CD4-positive, alpha-beta T cell (primary cell): ENCODE results near the gene SYNGR2. TPM values are rescaled to one million over a fixed set of nuclear protein-coding genes. Genes with fewer than 3 reads are reported as not detected.

Experiments used
- ATAC-seq: fragments of 200-7000 bp; cut with Tn5 transposase; one replicate; pipeline ENCODE4 v1.10.0; 2022; ENCODE audit warnings: mild to moderate bottlenecking; ENCODE audit not compliant: poor library complexity
- CTCF ChIA-PET: fragments of 350-600 bp; sonication (Branson Sonifier 250); formaldehyde crosslinking; loops from one replicate; lab custom pipeline; 2021; ENCODE audit warnings: antibody characterized with exemption, inconsistent platforms; lab: Charles Lee
- POLR2A ChIA-PET: fragments of 350-600 bp; sonication (Branson Sonifier 250); formaldehyde crosslinking; loops from one replicate; lab custom pipeline; 2021; ENCODE audit warnings: antibody characterized with exemption, inconsistent platforms; lab: Charles Lee
- DNase-seq, 14 experiments: peaks; one replicate each; pipeline ENCODE4 v3.0.0-alpha.2; 2013 to 2020; ENCODE audit warnings: mixed read lengths in 2 of 14
- H3K27ac ChIP-seq, 2 donors: one replicate each; pipeline versions ENCODE4 v1.5.1 to v1.7.0; 2013; ENCODE audit warnings: low read length in 2 of 2, low read depth in 1 of 2, mild to moderate bottlenecking in 1 of 2
- H3K27me3 ChIP-seq, 2 experiments: 1 replicate in 1 of 2; 2 replicates in 1 of 2; pipeline versions ENCODE4 v1.6.1 to v1.7.0; 2013; ENCODE audit warnings: low read length in 2 of 2, control low read depth in 1 of 2, mild to moderate bottlenecking in 1 of 2, moderate library complexity in 1 of 2; ENCODE audit not compliant: insufficient read depth in 2 of 2, control insufficient read depth in 1 of 2
- H3K36me3 ChIP-seq: one replicate; pipeline ENCODE4 v1.6.1; 2013; ENCODE audit warnings: low read length, control low read depth; ENCODE audit not compliant: insufficient read depth
- H3K4me1 ChIP-seq: one replicate; pipeline ENCODE4 v1.6.1; 2013; ENCODE audit warnings: low read length, control low read depth; ENCODE audit not compliant: insufficient read depth
- H3K4me3 ChIP-seq: one replicate; pipeline ENCODE4 v1.5.1; 2013; ENCODE audit warnings: mild to moderate bottlenecking, low read length, moderate library complexity
- H3K9me3 ChIP-seq, 2 experiments: 1 replicate in 1 of 2; 2 replicates in 1 of 2; pipeline versions ENCODE4 v1.6.1 to v1.7.0; 2013; ENCODE audit warnings: low read length in 2 of 2, mild to moderate bottlenecking in 2 of 2, control low read depth in 1 of 2, moderate library complexity in 1 of 2; ENCODE audit not compliant: control insufficient read depth in 1 of 2, insufficient read depth in 1 of 2
- H3K27ac Mint-ChIP-seq: one replicate; pipeline ENCODE4 v1.8.0; 2020; ENCODE audit warnings: mixed read lengths
- H3K27me3 Mint-ChIP-seq: one replicate; pipeline ENCODE4 v1.8.0; 2021; ENCODE audit warnings: mixed read lengths
- H3K36me3 Mint-ChIP-seq: one replicate; pipeline ENCODE4 v1.8.0; 2021; ENCODE audit warnings: low read depth, mixed read lengths
- H3K4me1 Mint-ChIP-seq: one replicate; pipeline ENCODE4 v1.8.0; 2021; ENCODE audit warnings: low read depth, mixed read lengths
- H3K4me3 Mint-ChIP-seq: one replicate; pipeline ENCODE4 v1.8.0; 2020; ENCODE audit warnings: mild to moderate bottlenecking, mixed read lengths
- H3K9me3 Mint-ChIP-seq: one replicate; pipeline ENCODE4 v1.8.0; 2020; ENCODE audit warnings: mixed read lengths
- intact Hi-C, 2 experiments: fragments of 100-400 bp; cut with DNase I in 1 of 2; cut with micrococcal nuclease in 1 of 2; formaldehyde crosslinking; loops; one replicate each; pipeline versions ENCODE4 v1.15.1 to v1.9.0; 2023 to 2025; cut with DNase I, micrococcal nuclease
- total RNA-seq, 174 experiments: library from RNA in 2 of 174; stranded (reverse) in 2 of 174; gene quantifications; one replicate each; pipeline ENCODE4 v1.2.3 and lab custom pipeline; 2021 to 2026
- TF ChIP-seq, protein P1 (sequence below): fragments of 200-600 bp; IDR thresholded peaks from one replicate; pipeline ENCODE4 v1.8.0; 2022; ENCODE audit warnings: antibody characterized with exemption, mild to moderate bottlenecking

Gene SYNGR2
- total RNA-seq, 2 experiments from 2014 or later: 34.9 to 41.3 TPM

GRCh38 chr17:78175643-78175981, 7.2 kb downstream of the SYNGR2 start:
- Mint-ChIP-seq H3K4me3 (no peak overlapping the region), H3K4me1 (peaks cover 50% of the 10 kb centered on the region), H3K27ac (no peak overlapping the region), H3K9me3 (no peaks in the 10 kb centered on the region), H3K36me3 (peaks cover 21% of the 10 kb centered on the region), H3K27me3 (no peaks in the 10 kb centered on the region)
- Histone ChIP-seq H3K27ac (no peak overlapping the region), H3K4me1 (peaks cover 62% of the 10 kb centered on the region), H3K9me3 (no peaks in the 10 kb centered on the region), H3K27me3 (no peaks in the 10 kb centered on the region), H3K4me3 (no peak overlapping the region), H3K36me3 (peaks cover 22% of the 10 kb centered on the region)
- ChIA-PET POLR2A (interaction anchor here (0.9 to 3.5 kb wide), 5 partner anchors 36 to 62 kb away, joined by 3 to 32 read pairs (median 16); partner anchors contain the start of gene TMC8), CTCF (interaction anchor here (1.1 to 4.2 kb wide), 3 partner anchors 12 to 91 kb away, joined by 5 to 49 read pairs (median 11); no protein-coding TSS in a partner anchor)
- ATAC-seq (no peak), DNase-seq (no peak)
- intact Hi-C loops: loop anchor here in 1 of 2 experiments (5.0 kb wide), 1 partner anchor 43 kb away; the partner anchor contains the start of gene TMC8
- TF ChIP-seq, protein P1, sequence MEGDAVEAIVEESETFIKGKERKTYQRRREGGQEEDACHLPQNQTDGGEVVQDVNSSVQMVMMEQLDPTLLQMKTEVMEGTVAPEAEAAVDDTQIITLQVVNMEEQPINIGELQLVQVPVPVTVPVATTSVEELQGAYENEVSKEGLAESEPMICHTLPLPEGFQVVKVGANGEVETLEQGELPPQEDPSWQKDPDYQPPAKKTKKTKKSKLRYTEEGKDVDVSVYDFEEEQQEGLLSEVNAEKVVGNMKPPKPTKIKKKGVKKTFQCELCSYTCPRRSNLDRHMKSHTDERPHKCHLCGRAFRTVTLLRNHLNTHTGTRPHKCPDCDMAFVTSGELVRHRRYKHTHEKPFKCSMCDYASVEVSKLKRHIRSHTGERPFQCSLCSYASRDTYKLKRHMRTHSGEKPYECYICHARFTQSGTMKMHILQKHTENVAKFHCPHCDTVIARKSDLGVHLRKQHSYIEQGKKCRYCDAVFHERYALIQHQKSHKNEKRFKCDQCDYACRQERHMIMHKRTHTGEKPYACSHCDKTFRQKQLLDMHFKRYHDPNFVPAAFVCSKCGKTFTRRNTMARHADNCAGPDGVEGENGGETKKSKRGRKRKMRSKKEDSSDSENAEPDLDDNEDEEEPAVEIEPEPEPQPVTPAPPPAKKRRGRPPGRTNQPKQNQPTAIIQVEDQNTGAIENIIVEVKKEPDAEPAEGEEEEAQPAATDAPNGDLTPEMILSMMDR: no peak

DNA sequence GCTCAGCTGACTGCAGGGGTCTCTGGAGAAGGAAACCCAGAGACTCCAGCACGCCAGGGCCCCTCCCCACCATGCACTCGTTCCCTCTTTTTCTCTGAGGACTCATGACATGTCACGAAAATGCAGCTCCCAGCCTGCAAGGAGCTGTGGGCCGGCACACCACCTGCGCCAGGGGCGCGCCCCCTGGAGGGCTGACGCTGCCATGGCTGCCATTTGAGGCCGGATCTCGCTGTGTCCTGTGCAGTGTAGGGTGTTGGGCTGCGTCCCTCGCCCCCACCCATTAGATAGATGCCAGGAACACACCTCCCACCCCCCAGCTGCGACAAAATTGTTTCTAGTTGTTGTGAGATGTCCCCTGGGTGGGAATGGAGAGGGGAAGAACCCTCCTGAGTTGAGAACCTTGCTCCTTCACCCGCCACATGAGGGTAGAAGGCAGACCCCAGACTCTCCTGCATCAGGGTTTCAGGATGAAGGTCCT, 8.2 kb downstream of the SYNGR2 start:
- no peaks in the 10 kb centered on the region for H3K27me3 ChIP-seq
- POLR2A ChIA-PET: interaction anchor here (0.6 to 3.5 kb wide), 11 partner anchors 10 to 91 kb away, joined by 3 to 32 read pairs (median 6); partner anchors contain the start of genes TK1 and TMC8
- peaks cover 53% of the 10 kb centered on the region for H3K4me1 ChIP-seq
- H3K4me1 Mint-ChIP-seq: peaks cover 45% of the 10 kb centered on the region
- TF ChIP-seq, protein P1: peak; percentile 87
- intact Hi-C loops: loop anchor here (1.0 to 5.0 kb wide), 6 partner anchors 42 to 157 kb away; partner anchors contain the start of gene TMC8 (in 1 of the 2)
- DNase-seq (peak; percentile 59 to 88 (median 75)), ATAC-seq (peak; percentile 86)
- H3K27me3 Mint-ChIP-seq: no peaks in the 10 kb centered on the region
- no peaks in the 10 kb centered on the region for H3K9me3 Mint-ChIP-seq
- no peak overlapping the region for H3K27ac Mint-ChIP-seq
- peaks cover 21% of the 10 kb centered on the region for H3K36me3 Mint-ChIP-seq
- peaks cover 15% of the 10 kb centered on the region for H3K36me3 ChIP-seq
- H3K27ac ChIP-seq: no peak overlapping the region
- CTCF ChIA-PET: interaction anchor here (0.6 to 4.2 kb wide), 18 partner anchors 9 to 92 kb away, joined by 3 to 49 read pairs (median 4); partner anchors contain the start of gene TMC8
- no peaks in the 10 kb centered on the region for H3K9me3 ChIP-seq
- no peak overlapping the region for H3K4me3 Mint-ChIP-seq
- H3K4me3 ChIP-seq: no peak overlapping the region

DNA sequence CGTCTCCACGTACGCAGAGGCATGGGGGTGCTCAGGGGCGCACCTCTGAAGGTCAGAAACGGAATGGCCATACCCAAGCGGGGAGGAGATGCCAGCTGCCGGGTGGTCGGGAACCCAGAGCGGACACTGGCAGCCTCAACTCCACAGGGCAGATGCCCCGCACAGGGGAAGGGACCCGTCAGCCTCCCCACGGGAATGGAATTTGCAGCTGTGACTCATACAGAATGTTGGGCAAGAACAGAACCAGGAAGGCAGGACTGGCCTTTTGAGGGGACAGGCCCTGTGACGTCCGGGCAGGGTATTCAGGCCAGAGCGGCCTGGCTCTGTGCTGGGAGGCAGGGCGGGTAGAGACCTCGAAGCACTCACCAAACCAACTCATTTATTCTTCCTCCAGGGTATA, 11.0 kb downstream of the SYNGR2 start:
- Mint-ChIP-seq H3K4me3 (no peak overlapping the region), H3K9me3 (no peaks in the 10 kb centered on the region), H3K4me1 (peaks cover 17% of the 10 kb centered on the region), H3K36me3 (no peaks in the 10 kb centered on the region), H3K27ac (no peak overlapping the region), H3K27me3 (no peaks in the 10 kb centered on the region)
- ATAC-seq (no peak), DNase-seq (peak in 1 of 14 experiments; percentile 45)
- ChIA-PET POLR2A (no interaction called here), CTCF (no interaction called here)
- H3K36me3 ChIP-seq: no peaks in the 10 kb centered on the region
- intact Hi-C loops: loop anchor here in 1 of 2 experiments (5.0 kb wide), 1 partner anchor 47 kb away; the partner anchor contains the start of gene TMC8
- peaks cover 25% of the 10 kb centered on the region for H3K4me1 ChIP-seq
- H3K9me3 ChIP-seq: no peaks in the 10 kb centered on the region
- TF ChIP-seq, protein P1: no peak
- H3K4me3 ChIP-seq: no peak overlapping the region
- no peaks in the 10 kb centered on the region for H3K27me3 ChIP-seq
- no peak overlapping the region for H3K27ac ChIP-seq
